SJSA1 (cell line): ENCODE measurements around the gene LINC01488. TPM values are rescaled to one million over a fixed set of nuclear protein-coding genes. Genes with fewer than 3 reads are reported as not detected.

Experiments
- DNase-seq, 2 experiments: peaks; one replicate each; pipeline ENCODE4 v3.0.0-alpha.2; 2015 to 2020; ENCODE audit warnings: low spot score in 2 of 2, low read depth in 1 of 2
- H3K27ac ChIP-seq: fragments of 250-450 bp; sonication (Bioruptor Pico); 2 replicates; pipeline ENCODE4 v1.5.1; 2020; ENCODE audit warnings: mild to moderate bottlenecking, moderate library complexity
- H3K27me3 ChIP-seq: fragments of 250-450 bp; sonication (Bioruptor Pico); replicated peaks from 2 replicates; pipeline ENCODE4 v1.5.1; 2020; ENCODE audit warnings: mild to moderate bottlenecking, moderate library complexity
- H3K36me3 ChIP-seq: fragments of 250-450 bp; sonication (Bioruptor Pico); 2 replicates; pipeline ENCODE4 v1.5.1; 2020; ENCODE audit warnings: mild to moderate bottlenecking
- H3K4me1 ChIP-seq: fragments of 250-450 bp; sonication (Bioruptor Pico); replicated peaks from 2 replicates; pipeline ENCODE4 v1.6.1; 2021; ENCODE audit warnings: mild to moderate bottlenecking
- H3K4me3 ChIP-seq: fragments of 250-450 bp; sonication (Bioruptor Pico); 2 replicates; pipeline ENCODE4 v1.5.1; 2020; ENCODE audit warnings: mild to moderate bottlenecking
- H3K9me3 ChIP-seq: fragments of 250-450 bp; sonication (Bioruptor Pico); replicated peaks from 2 replicates; pipeline ENCODE4 v1.5.1; 2020; ENCODE audit warnings: mild to moderate bottlenecking
- total RNA-seq: library from RNA; depleted of rRNA; stranded (reverse); fragments of >200 nt; shearing (Covaris generic); gene quantifications from 2 replicates; pipeline ENCODE4 v1.2.3, GENCODE V29; 2014

LINC01488 gene
- total RNA-seq, 1 experiment from 2014 or later: 0.05 TPM

GRCh38 chr11:69493931-69494821, 12.7 kb downstream of the LINC01488 start:
- Histone ChIP-seq H3K27me3 (no peaks in the 10 kb centered on the region), H3K27ac (no peak overlapping the region), H3K36me3 (no peaks in the 10 kb centered on the region), H3K4me3 (no peak overlapping the region), H3K9me3 (no peaks in the 10 kb centered on the region), H3K4me1 (peaks cover 33% of the 10 kb centered on the region)
- no peak for DNase-seq

GRCh38 chr11:69494851-69495250, 13.4 kb downstream of the LINC01488 start:
- Histone ChIP-seq H3K4me1 (peaks cover 28% of the 10 kb centered on the region), H3K27ac (no peak overlapping the region), H3K36me3 (no peaks in the 10 kb centered on the region), H3K4me3 (no peak overlapping the region), H3K9me3 (no peaks in the 10 kb centered on the region), H3K27me3 (no peaks in the 10 kb centered on the region)
- no peak for DNase-seq

GRCh38 chr11:69495441-69496201, 14.2 kb downstream of the LINC01488 start:
- Histone ChIP-seq H3K4me1 (peaks cover 28% of the 10 kb centered on the region), H3K9me3 (no peaks in the 10 kb centered on the region), H3K36me3 (no peaks in the 10 kb centered on the region), H3K27ac (peak overlapping the region; percentile 92), H3K27me3 (no peaks in the 10 kb centered on the region), H3K4me3 (no peak overlapping the region)
- DNase-seq: no peak

- DNase-seq: no peak
- Histone ChIP-seq H3K27ac (peak overlapping the region; percentile 92), H3K4me1 (peaks cover 28% of the 10 kb centered on the region), H3K36me3 (no peaks in the 10 kb centered on the region), H3K4me3 (no peak overlapping the region), H3K9me3 (no peaks in the 10 kb centered on the region), H3K27me3 (no peaks in the 10 kb centered on the region)
Measured at GRCh38 chr11:69496202-69496557, 14.7 kb downstream of the LINC01488 start.

- H3K4me3 ChIP-seq: no peak overlapping the region
- no peak for DNase-seq
- H3K27me3 ChIP-seq: no peaks in the 10 kb centered on the region
- no peaks in the 10 kb centered on the region for H3K9me3 ChIP-seq
- no peaks in the 10 kb centered on the region for H3K36me3 ChIP-seq
- peak overlapping the region; percentile 92 for H3K27ac ChIP-seq
- H3K4me1 ChIP-seq: peaks cover 28% of the 10 kb centered on the region
Measured at GRCh38 chr11:69496631-69497220, 15.3 kb downstream of the LINC01488 start.

GRCh38 chr11:69497221-69497787, 15.8 kb downstream of the LINC01488 start:
- no peaks in the 10 kb centered on the region for H3K36me3 ChIP-seq
- H3K27ac ChIP-seq: peak overlapping the region; percentile 37
- peaks cover 28% of the 10 kb centered on the region for H3K4me1 ChIP-seq
- H3K9me3 ChIP-seq: no peaks in the 10 kb centered on the region
- peak; percentile 100 for DNase-seq
- H3K4me3 ChIP-seq: no peak overlapping the region
- H3K27me3 ChIP-seq: no peaks in the 10 kb centered on the region

GRCh38 chr11:69498614-69499175, 17.2 kb downstream of the LINC01488 start:
- Histone ChIP-seq H3K4me1 (peaks cover 28% of the 10 kb centered on the region), H3K27me3 (no peaks in the 10 kb centered on the region), H3K36me3 (no peaks in the 10 kb centered on the region), H3K27ac (no peak overlapping the region), H3K9me3 (no peaks in the 10 kb centered on the region), H3K4me3 (no peak overlapping the region)
- DNase-seq: no peak

- Histone ChIP-seq H3K9me3 (no peaks in the 10 kb centered on the region), H3K27me3 (no peaks in the 10 kb centered on the region), H3K4me1 (peaks cover 28% of the 10 kb centered on the region), H3K4me3 (no peak overlapping the region), H3K27ac (no peak overlapping the region), H3K36me3 (no peaks in the 10 kb centered on the region)
- no peak for DNase-seq
Measured at GRCh38 chr11:69499186-69499917, 17.9 kb downstream of the LINC01488 start.

GRCh38 chr11:69499918-69500284, 18.4 kb downstream of the LINC01488 start:
- Histone ChIP-seq H3K4me1 (peaks cover 25% of the 10 kb centered on the region), H3K36me3 (no peaks in the 10 kb centered on the region), H3K27ac (no peak overlapping the region), H3K4me3 (no peak overlapping the region), H3K27me3 (no peaks in the 10 kb centered on the region), H3K9me3 (no peaks in the 10 kb centered on the region)
- DNase-seq: no peak

GRCh38 chr11:69500285-69501120, 19.0 kb downstream of the LINC01488 start:
- H3K9me3 ChIP-seq: no peaks in the 10 kb centered on the region
- H3K4me1 ChIP-seq: peaks cover 19% of the 10 kb centered on the region
- no peak for DNase-seq

GRCh38 chr11:69501121-69501489, 19.6 kb downstream of the LINC01488 start:
- no peaks in the 10 kb centered on the region for H3K9me3 ChIP-seq
- DNase-seq: no peak
- H3K36me3 ChIP-seq: no peaks in the 10 kb centered on the region
- H3K4me1 ChIP-seq: peaks cover 13% of the 10 kb centered on the region
- no peak overlapping the region for H3K27ac ChIP-seq
- H3K27me3 ChIP-seq: no peaks in the 10 kb centered on the region
- no peak overlapping the region for H3K4me3 ChIP-seq

More at GRCh38 chr11:69500285-69501120, 19.0 kb downstream of the LINC01488 start:
- Histone ChIP-seq H3K4me3 (no peak overlapping the region), H3K36me3 (no peaks in the 10 kb centered on the region), H3K27me3 (no peaks in the 10 kb centered on the region), H3K27ac (no peak overlapping the region)
